SK-N-SH (cell line): Measurements from ENCODE around the gene LRRC17. TPM values are rescaled to one million over a fixed set of nuclear protein-coding genes. Genes with fewer than 3 reads are reported as not detected.
A peak's percentile ranks its signal among the peaks of the same experiment; 100 is the strongest.

Source experiments
- CTCF ChIA-PET: fragments of 300-600, 350-600 bp; formaldehyde crosslinking; extraction: SDS; loops from one replicate; lab custom pipeline; 2021; lab: Yijun Ruan, JAX
- POLR2A ChIA-PET: fragments of 350-600 bp; sonication (Branson Sonifier 250); formaldehyde crosslinking; extraction: SDS; loops from one replicate; lab custom pipeline; 2020; ENCODE audit warnings: antibody characterized with exemption, inconsistent platforms; lab: Yijun Ruan, JAX
- DNase-seq: peaks from one replicate; pipeline ENCODE4 v3.0.0; 2012
- H2AFZ ChIP-seq: fragments of 200-600 bp; sonication (generic); 2 replicates; pipeline ENCODE4 v1.8.1; 2016; ENCODE audit warnings: antibody characterized with exemption, mild to moderate bottlenecking, low read depth
- H3F3A ChIP-seq: fragments of 200-600 bp; sonication (generic); replicated peaks from 2 replicates; pipeline ENCODE3; 2016; ENCODE audit warnings: antibody characterized with exemption, mild to moderate bottlenecking; ENCODE audit not compliant: insufficient read depth
- H3K27ac ChIP-seq, 2 experiments: fragments of 200-500 bp in 1 of 2; fragments of 200-600 bp in 1 of 2; sonication (Bioruptor generic) in 1 of 2; sonication (generic), shearing (Covaris generic) in 1 of 2; 2 replicates each; pipeline versions ENCODE4 v1.5.1 to v1.6.1; 2014 to 2016; ENCODE audit warnings: low read depth in 2 of 2, inconsistent platforms in 1 of 2, low read length in 1 of 2, mild to moderate bottlenecking in 1 of 2, mixed read lengths in 1 of 2
- H3K27me3 ChIP-seq: fragments of 200-600 bp; sonication (generic), shearing (Covaris generic); 2 replicates; pipeline ENCODE4 v1.6.1; 2016; ENCODE audit warnings: mixed run types; ENCODE audit not compliant: insufficient read depth
- H3K36me3 ChIP-seq, 2 experiments: fragments of 200-500 bp in 1 of 2; fragments of 200-600 bp in 1 of 2; sonication (Bioruptor generic) in 1 of 2; sonication (generic) in 1 of 2; replicated peaks in 1 of 2; 2 replicates each; pipeline versions ENCODE3 to v1.5.1; 2014 to 2016; ENCODE audit warnings: low read length in 1 of 2, mild to moderate bottlenecking in 1 of 2; ENCODE audit not compliant: insufficient read depth in 2 of 2, control insufficient read depth in 1 of 2
- H3K4me1 ChIP-seq, 2 experiments: fragments of 200-500 bp in 1 of 2; fragments of 200-600 bp in 1 of 2; sonication (Bioruptor generic) in 1 of 2; sonication (generic), shearing (Covaris generic) in 1 of 2; 2 replicates each; pipeline versions ENCODE4 v1.5.1 to v1.6.1; 2014 to 2016; ENCODE audit warnings: low read depth in 1 of 2, low read length in 1 of 2, mixed run types in 1 of 2; ENCODE audit not compliant: insufficient read depth in 2 of 2, control insufficient read depth in 1 of 2
- H3K4me2 ChIP-seq: fragments of 200-600 bp; sonication (generic), shearing (Covaris generic); 2 replicates; pipeline ENCODE4 v1.6.1; 2017; ENCODE audit warnings: mixed run types
- H3K4me3 ChIP-seq, 2 experiments: fragments of 200-500 bp in 1 of 2; fragments of 200-600 bp in 1 of 2; sonication (Bioruptor generic) in 1 of 2; sonication (generic), shearing (Covaris generic) in 1 of 2; 2 replicates each; pipeline versions ENCODE4 v1.5.1 to v1.8.1; 2014 to 2016; ENCODE audit warnings: low read depth in 2 of 2, inconsistent platforms in 1 of 2, low read length in 1 of 2, mild to moderate bottlenecking in 1 of 2, mixed read lengths in 1 of 2, moderate library complexity in 1 of 2
- H3K79me2 ChIP-seq: fragments of 200-600 bp; sonication (generic); 2 replicates; pipeline ENCODE4 v1.8.1; 2017; ENCODE audit warnings: mild to moderate bottlenecking; ENCODE audit not compliant: insufficient read depth
- H3K9ac ChIP-seq: fragments of 200-600 bp; sonication (generic); 2 replicates; pipeline ENCODE4 v1.6.1; 2017; ENCODE audit warnings: mixed run types
- H3K9me2 ChIP-seq: fragments of 200-600 bp; sonication (generic); 2 replicates; pipeline ENCODE4 v1.6.1; 2017; ENCODE audit warnings: mixed run types
- H3K9me3 ChIP-seq: fragments of 200-600 bp; sonication (generic); 2 replicates; pipeline ENCODE4 v1.6.1; 2017; ENCODE audit warnings: mixed run types, mild to moderate bottlenecking, moderate library complexity
- H4K20me1 ChIP-seq: fragments of 200-600 bp; sonication (generic); 2 replicates; pipeline ENCODE4 v1.6.1; 2017; ENCODE audit warnings: mild to moderate bottlenecking, mixed run types; ENCODE audit not compliant: insufficient read depth
- FOSL2 ChIP-seq: IDR thresholded peaks from 2 replicates; pipeline ENCODE4 v1.4.0; 2012; ENCODE audit warnings: low read depth, mild to moderate bottlenecking, moderate library complexity, borderline replicate concordance
- GATA2 ChIP-seq: sonication (generic); formaldehyde crosslinking; IDR thresholded peaks from 2 replicates; pipeline ENCODE4 v1.5.0; 2020; ENCODE audit warnings: mild to moderate bottlenecking, missing genetic modification reagents
- IRF3 ChIP-seq: fragments of 150-350 bp; IDR thresholded peaks from 2 replicates; pipeline ENCODE4 v1.6.1; 2016; ENCODE audit warnings: mild to moderate bottlenecking, low read depth, low read length
- MAX ChIP-seq: IDR thresholded peaks from 2 replicates; pipeline ENCODE4 v1.4.0; 2012; ENCODE audit warnings: low read depth
- NFIC ChIP-seq: IDR thresholded peaks from 2 replicates; pipeline ENCODE4 v1.4.0; 2012; ENCODE audit warnings: borderline replicate concordance
- RFX5 ChIP-seq: IDR thresholded peaks from 2 replicates; pipeline ENCODE4 v1.6.1; 2012; ENCODE audit warnings: mild to moderate bottlenecking, improper control_type of control experiment, low read length
- SMC3 ChIP-seq: IDR thresholded peaks from 2 replicates; pipeline ENCODE4 v1.6.1; 2012; ENCODE audit warnings: low read depth, low read length, improper control_type of control experiment
- TAF1 ChIP-seq: IDR thresholded peaks from 2 replicates; pipeline ENCODE4 v1.6.1; 2012; ENCODE audit warnings: low read depth, mild to moderate bottlenecking, low read length, moderate library complexity, borderline replicate concordance
- TCF12 ChIP-seq: IDR thresholded peaks from 2 replicates; pipeline ENCODE4 v1.4.0; 2012
- ZBTB33 ChIP-seq: IDR thresholded peaks from 2 replicates; pipeline ENCODE4 v1.4.0; 2012; ENCODE audit warnings: low read depth, borderline replicate concordance
- WGBS: methylation state at CpG from one replicate; pipeline ENCODE4 v1.1.6; 2017; ENCODE audit warnings: low lambda C conversion rate; 5-methylcytosine and 5-hydroxymethylcytosine counted together
- polyA plus RNA-seq, 3 experiments: library from polyadenylated mRNA; depleted of rRNA; stranded (reverse); fragments of >200 nt; gene quantifications; 2 replicates each; pipeline ENCODE4 v1.2.3, GENCODE V29; 2012

LRRC17 gene
- polyA plus RNA-seq, 1 of the 3 experiments (the other 2 are of a cell fraction) = 101 TPM

- no peak for TF ChIP-seq ZBTB33
- peak; percentile 77; the same call in 1 of the 2 replicates for TF ChIP-seq FOSL2
- TF ChIP-seq GATA2 (CRISPR knock-in tag) = no peak
These were observed 40.3 kb upstream of the LRRC17 start (continued) for GRCh38 chr7:102872460-102872859.

GRCh38 chr7:102873470-102874165, 39.2 kb upstream of the LRRC17 start:
- Histone ChIP-seq H3K4me3 (no peak overlapping the region), H3K9me2 (no peaks in the 10 kb centered on the region), H3K9me3 (no peaks in the 10 kb centered on the region), H4K20me1 (no peaks in the 10 kb centered on the region), H3K79me2 (no peaks in the 10 kb centered on the region), H3F3A (peaks cover 55% of the 10 kb centered on the region), H3K27ac (peak overlapping the region; percentile 76 to 100; a peak in 3 of 4 replicates), H3K27me3 (no peaks in the 10 kb centered on the region), H3K4me1 (peaks cover 0 to 45% of the 10 kb centered on the region in 2 experiments; a peak in 2 of 4 replicates), H3K4me2 (peak overlapping the region; percentile 15), H3K9ac (peak overlapping the region; percentile 80), H3K36me3 (no peaks in the 10 kb centered on the region), H2AFZ (no peak overlapping the region)
- TF ChIP-seq TCF12 = no peak
- no peak for TF ChIP-seq TAF1
- no peak for TF ChIP-seq NFIC
- TF ChIP-seq SMC3 = no peak
- TF ChIP-seq RFX5 = no peak
- TF ChIP-seq IRF3 = no peak
- no peak for TF ChIP-seq GATA2 (CRISPR knock-in tag)
- TF ChIP-seq MAX = no peak
- ChIA-PET CTCF (interaction anchor here (1.1 kb wide), 1 partner anchor 189 kb away, joined by 3 read pairs; no protein-coding TSS in a partner anchor), POLR2A (no interaction called here)
- no peak for DNase-seq
- 71% methylated on average over 4 of the region's 4 CpGs for WGBS
